ENCODE measurements around the gene FGF14. TPM values are rescaled to one million over a fixed set of nuclear protein-coding genes. Genes with fewer than 3 reads are reported as not detected.

The FGF14 gene
- total RNA-seq, 1 donor from 2014 or later, result 0.22 TPM

DNA sequence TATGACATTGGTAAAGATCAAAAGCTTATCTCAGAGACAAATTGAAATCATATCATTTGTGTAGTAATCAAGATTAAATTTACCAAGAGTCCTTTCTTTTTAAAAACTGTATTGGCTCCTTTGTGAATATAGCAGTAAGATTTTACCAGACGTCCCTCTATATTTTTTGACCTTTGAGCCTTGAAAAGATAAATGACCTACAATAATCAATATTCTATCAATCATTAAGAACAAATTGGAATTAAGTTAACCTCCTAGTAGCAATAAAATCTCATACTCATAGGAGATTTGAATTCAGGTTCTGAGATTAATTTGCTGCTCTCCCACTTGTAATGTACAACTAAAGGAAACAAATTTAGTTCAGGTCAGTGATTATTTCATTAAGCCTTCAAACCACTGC is 78.3 kb downstream of the FGF14 start:
- no peak for DNase-seq (ENCODE audit: low spot score)
- H3K36me3 Mint-ChIP-seq (ENCODE audit: low read depth), result no peaks in the 10 kb centered on the region
- no peaks in the 10 kb centered on the region for H3K9me3 Mint-ChIP-seq (ENCODE audit: low read depth)
- no peak overlapping the region for H3K27ac Mint-ChIP-seq (ENCODE audit: unreplicated experiment)
- peaks cover 2% of the 10 kb centered on the region for H3K27me3 Mint-ChIP-seq (ENCODE audit: low read depth)
- H3K4me1 Mint-ChIP-seq (ENCODE audit: low read depth), result no peaks in the 10 kb centered on the region
- TF ChIP-seq, protein P1, sequence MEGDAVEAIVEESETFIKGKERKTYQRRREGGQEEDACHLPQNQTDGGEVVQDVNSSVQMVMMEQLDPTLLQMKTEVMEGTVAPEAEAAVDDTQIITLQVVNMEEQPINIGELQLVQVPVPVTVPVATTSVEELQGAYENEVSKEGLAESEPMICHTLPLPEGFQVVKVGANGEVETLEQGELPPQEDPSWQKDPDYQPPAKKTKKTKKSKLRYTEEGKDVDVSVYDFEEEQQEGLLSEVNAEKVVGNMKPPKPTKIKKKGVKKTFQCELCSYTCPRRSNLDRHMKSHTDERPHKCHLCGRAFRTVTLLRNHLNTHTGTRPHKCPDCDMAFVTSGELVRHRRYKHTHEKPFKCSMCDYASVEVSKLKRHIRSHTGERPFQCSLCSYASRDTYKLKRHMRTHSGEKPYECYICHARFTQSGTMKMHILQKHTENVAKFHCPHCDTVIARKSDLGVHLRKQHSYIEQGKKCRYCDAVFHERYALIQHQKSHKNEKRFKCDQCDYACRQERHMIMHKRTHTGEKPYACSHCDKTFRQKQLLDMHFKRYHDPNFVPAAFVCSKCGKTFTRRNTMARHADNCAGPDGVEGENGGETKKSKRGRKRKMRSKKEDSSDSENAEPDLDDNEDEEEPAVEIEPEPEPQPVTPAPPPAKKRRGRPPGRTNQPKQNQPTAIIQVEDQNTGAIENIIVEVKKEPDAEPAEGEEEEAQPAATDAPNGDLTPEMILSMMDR (IDR thresholded peaks at IDR 0.05), result no peak
- no peak overlapping the region for H3K4me3 Mint-ChIP-seq (ENCODE audit: unreplicated experiment)

DNA sequence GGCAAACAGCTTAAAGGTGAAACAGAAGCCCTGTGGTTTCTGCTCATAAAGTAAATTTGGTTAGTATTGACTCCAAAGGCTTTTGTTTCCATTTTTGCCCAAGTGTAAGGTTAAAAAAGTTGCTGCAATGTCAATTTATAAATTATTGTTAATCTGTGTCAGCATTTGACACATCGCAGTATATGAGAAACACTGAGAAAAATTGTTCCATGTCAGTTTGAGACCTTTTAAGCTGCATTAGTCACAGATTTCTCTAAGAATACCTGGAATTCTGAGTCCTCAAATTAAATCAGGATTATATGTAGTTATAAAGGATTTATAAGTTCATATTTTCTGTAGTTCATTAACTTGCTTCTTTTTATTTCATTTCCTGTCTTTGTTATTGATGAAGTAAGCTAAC is 78.8 kb downstream of the FGF14 start:
- Mint-ChIP-seq H3K27ac (ENCODE audit: unreplicated experiment) (no peak overlapping the region), H3K27me3 (ENCODE audit: low read depth) (no peaks in the 10 kb centered on the region), H3K4me3 (ENCODE audit: unreplicated experiment) (no peak overlapping the region), H3K9me3 (ENCODE audit: low read depth) (no peaks in the 10 kb centered on the region), H3K4me1 (ENCODE audit: low read depth) (no peaks in the 10 kb centered on the region), H3K36me3 (ENCODE audit: low read depth) (no peaks in the 10 kb centered on the region)
- TF ChIP-seq, protein P1 (IDR thresholded peaks at IDR 0.05), result no peak
- DNase-seq (ENCODE audit: low spot score), result no peak

DNA sequence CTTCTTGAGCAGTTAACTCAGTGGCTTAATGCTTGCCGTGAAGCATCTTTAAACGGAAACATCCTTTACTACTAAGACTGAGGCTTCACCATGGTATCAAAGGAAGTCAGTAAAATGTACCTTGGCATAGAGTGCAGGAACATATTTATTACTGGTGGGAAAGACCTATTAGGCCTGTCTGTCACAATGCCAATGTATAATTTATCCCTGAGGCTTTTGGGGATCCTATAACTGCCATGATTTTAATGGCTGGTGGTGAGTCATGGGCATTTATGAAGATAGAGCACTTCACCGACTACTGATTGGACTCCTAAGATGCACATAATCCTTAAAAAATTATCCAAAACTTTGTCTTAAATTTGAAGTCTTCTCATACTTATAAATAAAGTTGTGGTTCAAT is 79.6 kb downstream of the FGF14 start:
- Mint-ChIP-seq H3K4me3 (ENCODE audit: unreplicated experiment) (no peak overlapping the region), H3K36me3 (ENCODE audit: low read depth) (no peaks in the 10 kb centered on the region), H3K27me3 (ENCODE audit: low read depth) (no peaks in the 10 kb centered on the region), H3K4me1 (ENCODE audit: low read depth) (peaks cover 6% of the 10 kb centered on the region), H3K9me3 (ENCODE audit: low read depth) (no peaks in the 10 kb centered on the region), H3K27ac (ENCODE audit: unreplicated experiment) (no peak overlapping the region)
- TF ChIP-seq, protein P1 (IDR thresholded peaks at IDR 0.05), result no peak
- no peak for DNase-seq (ENCODE audit: low spot score)

DNA sequence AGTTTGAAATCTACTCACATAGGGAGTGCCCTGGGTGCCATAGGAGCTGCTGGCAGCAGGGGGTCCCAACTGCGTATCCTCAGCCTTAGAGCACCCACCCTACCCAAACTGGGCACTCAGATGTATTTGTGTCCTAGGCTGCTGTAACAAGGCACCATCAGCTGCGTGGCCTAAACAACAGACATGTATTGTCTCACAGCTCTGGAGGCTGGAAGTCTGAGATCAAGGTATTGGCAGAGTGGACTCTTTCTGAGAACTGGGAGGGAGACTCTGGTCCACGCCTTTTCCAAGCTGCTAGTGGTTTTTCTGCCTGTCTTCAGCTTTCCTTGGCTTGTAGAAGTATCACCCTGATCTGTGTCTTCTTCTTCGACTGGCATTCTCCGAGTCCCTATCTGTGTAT is 83.6 kb downstream of the FGF14 start:
- H3K27ac Mint-ChIP-seq (ENCODE audit: unreplicated experiment), result no peak overlapping the region
- no peak overlapping the region for H3K4me3 Mint-ChIP-seq (ENCODE audit: unreplicated experiment)
- peaks cover under 1% of the 10 kb centered on the region for H3K27me3 Mint-ChIP-seq (ENCODE audit: low read depth)
- no peaks in the 10 kb centered on the region for H3K36me3 Mint-ChIP-seq (ENCODE audit: low read depth)
- H3K4me1 Mint-ChIP-seq (ENCODE audit: low read depth), result peaks cover 6% of the 10 kb centered on the region
- TF ChIP-seq, protein P1 (IDR thresholded peaks at IDR 0.05), result no peak
- no peak for DNase-seq (ENCODE audit: low spot score)
- no peaks in the 10 kb centered on the region for H3K9me3 Mint-ChIP-seq (ENCODE audit: low read depth)

DNA sequence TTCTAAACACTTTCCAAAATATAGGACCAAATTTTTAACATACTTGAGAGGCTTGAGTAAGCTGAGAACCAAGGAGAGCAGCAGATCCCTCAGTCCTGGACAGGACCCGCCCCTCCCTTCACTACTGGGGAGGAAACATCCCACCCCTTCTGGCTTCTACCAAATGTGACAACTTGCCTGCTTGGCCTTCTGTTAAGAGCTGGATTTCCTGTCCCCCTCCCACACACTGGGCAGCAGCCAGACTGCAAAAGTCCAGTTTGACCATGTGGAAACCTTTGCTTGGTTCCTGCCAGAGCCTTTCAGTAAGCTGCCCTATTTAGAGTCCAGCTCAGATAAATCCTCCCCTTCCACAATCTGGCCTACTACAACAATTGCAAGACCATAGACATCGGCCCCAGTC is 84.3 kb downstream of the FGF14 start:
- Mint-ChIP-seq H3K27ac (ENCODE audit: unreplicated experiment) (no peak overlapping the region), H3K4me3 (ENCODE audit: unreplicated experiment) (no peak overlapping the region), H3K4me1 (ENCODE audit: low read depth) (peaks cover 6% of the 10 kb centered on the region), H3K36me3 (ENCODE audit: low read depth) (no peaks in the 10 kb centered on the region), H3K9me3 (ENCODE audit: low read depth) (no peaks in the 10 kb centered on the region), H3K27me3 (ENCODE audit: low read depth) (peaks cover 6% of the 10 kb centered on the region)
- DNase-seq (ENCODE audit: low spot score), result no peak
- TF ChIP-seq, protein P1 (IDR thresholded peaks at IDR 0.05), result no peak

Data from chondrocyte (in vitro differentiated cells).